GM19193 (cell line): ENCODE results near the gene CIAPIN1.

Experiments
- POLR2A ChIP-seq: IDR thresholded peaks from 4 replicates; pipeline ENCODE4 v1.6.1; 2011; ENCODE audit not compliant: insufficient read depth, insufficient read length; ENCODE audit errors: extremely low read depth

The CIAPIN1 gene

GRCh38 chr16:57471209-57471608 is 24.0 kb upstream of the CIAPIN1 start:
- no peak for TF ChIP-seq POLR2A

GRCh38 chr16:57470711-57471110 is 23.5 kb upstream of the CIAPIN1 start:
- TF ChIP-seq POLR2A, result no peak

- TF ChIP-seq POLR2A, result no peak
These were observed 22.8 kb upstream of the CIAPIN1 start for GRCh38 chr16:57469917-57470470.

- TF ChIP-seq POLR2A, result no peak
These were observed 21.9 kb upstream of the CIAPIN1 start for GRCh38 chr16:57469046-57469445.

GRCh38 chr16:57468346-57468745 is 21.2 kb upstream of the CIAPIN1 start:
- TF ChIP-seq POLR2A, result no peak

- TF ChIP-seq POLR2A, result no peak
These were observed 17.3 kb upstream of the CIAPIN1 start for GRCh38 chr16:57464523-57464922.

- TF ChIP-seq POLR2A, result no peak
These were observed 15.8 kb upstream of the CIAPIN1 start for GRCh38 chr16:57462978-57463362.

- peak; percentile 99 for TF ChIP-seq POLR2A
These were observed 15.2 kb upstream of the CIAPIN1 start, which contains the start of gene POLR2C for GRCh38 chr16:57462209-57462977. Gene POLR2C, plus strand, starts transcription at chr16:57462679. Its CDS starts 46 bp downstream, at chr16:57462725.

- no peak for TF ChIP-seq POLR2A
These were observed 4.8 kb upstream of the CIAPIN1 start for GRCh38 chr16:57452021-57452420.

GRCh38 chr16:57446531-57447185 is 527 bp downstream of the CIAPIN1 start:
- TF ChIP-seq POLR2A, result no peak

- TF ChIP-seq POLR2A, result no peak
These were observed 1.7 kb downstream of the CIAPIN1 start for GRCh38 chr16:57445510-57445909.

GRCh38 chr16:57444711-57445110 is 2.5 kb downstream of the CIAPIN1 start:
- TF ChIP-seq POLR2A, result no peak

GRCh38 chr16:57435838-57436237 is 11.3 kb downstream of the CIAPIN1 start:
- no peak for TF ChIP-seq POLR2A

- no peak for TF ChIP-seq POLR2A
These were observed 13.2 kb downstream of the CIAPIN1 start for GRCh38 chr16:57434003-57434402.

- no peak for TF ChIP-seq POLR2A
These were observed 14.2 kb downstream of the CIAPIN1 start for GRCh38 chr16:57432989-57433388.

GRCh38 chr16:57432505-57432904 is 14.7 kb downstream of the CIAPIN1 start:
- TF ChIP-seq POLR2A, result no peak

GRCh38 chr16:57430955-57431354 is 16.2 kb downstream of the CIAPIN1 start:
- TF ChIP-seq POLR2A, result no peak

- TF ChIP-seq POLR2A, result no peak
These were observed 19.4 kb downstream of the CIAPIN1 start for GRCh38 chr16:57427824-57428223.
